Retinal pigment epithelial cell (primary cell): ENCODE data around the gene SOX5.

Source experiments
- DNase-seq: peaks from one replicate; pipeline ENCODE4 v3.0.0-alpha.2; 2010; ENCODE audit warnings: low read depth
- H3K4me3 ChIP-seq: 2 replicates; pipeline ENCODE4 v1.5.1; 2011; ENCODE audit warnings: mild to moderate bottlenecking, low read length, control low read depth, moderate library complexity
- CTCF ChIP-seq: conservative IDR thresholded peaks from 2 replicates; pipeline ENCODE4 v1.5.1; 2011; ENCODE audit warnings: low read depth, low read length, control low read depth, inconsistent platforms

SOX5 gene

DNA sequence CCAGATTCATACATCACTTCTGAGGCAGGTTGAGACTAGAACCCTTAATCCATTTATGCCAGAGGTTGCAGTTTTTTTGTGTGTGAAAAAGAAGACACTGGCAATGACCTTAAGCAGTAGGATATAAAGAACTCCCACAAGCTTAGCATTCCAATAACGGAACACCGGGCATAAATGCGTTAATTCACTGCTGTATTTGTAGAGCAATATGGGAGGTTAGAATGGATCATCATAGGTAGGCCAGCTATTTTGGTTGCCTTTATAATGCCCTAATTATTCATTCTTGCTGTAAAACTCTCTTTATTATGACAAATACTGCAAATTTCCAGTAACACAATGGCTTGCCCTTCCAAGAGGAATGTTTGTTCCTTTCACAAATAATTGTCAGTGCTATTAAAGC, 322.7 kb downstream of the SOX5 start:
- no peak for DNase-seq
- TF ChIP-seq CTCF = no peak
- no peak overlapping the region for H3K4me3 ChIP-seq

DNA sequence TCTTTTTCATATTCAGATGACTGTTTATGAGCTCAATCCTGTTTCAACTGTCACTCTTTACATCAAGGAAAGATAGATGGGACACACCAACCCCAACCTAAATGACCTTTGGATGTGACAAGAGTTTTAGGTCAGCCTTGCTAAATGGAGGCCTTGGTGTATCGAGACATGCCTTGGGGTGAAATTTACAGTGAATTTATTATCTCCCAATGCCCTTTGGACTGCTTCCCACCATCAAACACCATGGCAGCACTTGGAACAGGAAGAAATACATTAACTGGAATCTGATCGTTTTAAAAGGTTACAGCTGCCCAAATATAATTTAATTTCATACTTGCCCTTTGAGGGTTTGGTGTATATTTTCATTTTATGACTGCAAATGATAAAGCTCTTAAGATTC, 327.6 kb downstream of the SOX5 start:
- no peak overlapping the region for H3K4me3 ChIP-seq
- DNase-seq = no peak
- no peak for TF ChIP-seq CTCF

DNA sequence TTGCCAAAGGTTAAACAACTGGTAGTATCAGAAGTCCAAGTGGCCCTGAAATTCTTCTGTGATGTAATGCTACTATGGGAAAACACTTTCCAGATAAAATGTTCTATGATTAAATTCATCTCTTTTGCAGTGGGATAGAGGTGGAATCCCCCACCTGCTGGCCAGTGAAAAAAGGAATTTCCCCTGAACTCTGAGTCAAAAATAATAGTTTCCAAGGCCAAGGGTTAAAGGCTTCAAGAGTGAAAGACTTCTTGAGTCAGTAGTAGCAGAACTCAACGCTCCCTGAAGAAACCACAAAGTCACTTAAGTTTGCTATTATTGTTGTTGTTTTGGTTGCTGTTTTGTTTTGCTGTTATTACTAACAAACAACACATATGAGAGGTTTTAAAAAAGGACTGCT, 330.8 kb downstream of the SOX5 start:
- H3K4me3 ChIP-seq = no peak overlapping the region
- DNase-seq = no peak
- TF ChIP-seq CTCF = no peak

GRCh38 chr12:23617749-23618148, 331.7 kb downstream of the SOX5 start:
- DNase-seq = no peak
- no peak for TF ChIP-seq CTCF
- no peak overlapping the region for H3K4me3 ChIP-seq

GRCh38 chr12:23614280-23614679, 335.2 kb downstream of the SOX5 start:
- no peak overlapping the region for H3K4me3 ChIP-seq
- DNase-seq = no peak
- no peak for TF ChIP-seq CTCF

DNA sequence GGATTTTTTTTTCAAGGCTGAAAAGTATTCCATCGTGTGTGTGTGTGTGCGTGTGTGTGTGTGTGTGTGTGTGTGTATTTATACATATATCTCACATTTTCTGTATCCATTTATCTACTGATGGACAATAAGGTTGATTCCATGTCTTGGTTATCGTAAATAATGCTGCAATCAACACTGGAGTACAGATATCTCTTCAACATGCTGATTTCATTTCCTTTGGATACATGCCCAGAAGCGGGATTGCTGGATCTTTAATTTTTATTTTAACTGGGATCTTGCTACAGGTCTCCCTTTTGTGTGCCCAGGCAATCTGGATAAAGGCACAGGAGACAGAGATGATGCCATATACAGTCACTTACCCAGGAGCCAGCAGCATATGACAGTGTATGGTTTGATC, 338.1 kb downstream of the SOX5 start:
- H3K4me3 ChIP-seq = no peak overlapping the region
- peak; percentile 0 for DNase-seq
- TF ChIP-seq CTCF = no peak

DNA sequence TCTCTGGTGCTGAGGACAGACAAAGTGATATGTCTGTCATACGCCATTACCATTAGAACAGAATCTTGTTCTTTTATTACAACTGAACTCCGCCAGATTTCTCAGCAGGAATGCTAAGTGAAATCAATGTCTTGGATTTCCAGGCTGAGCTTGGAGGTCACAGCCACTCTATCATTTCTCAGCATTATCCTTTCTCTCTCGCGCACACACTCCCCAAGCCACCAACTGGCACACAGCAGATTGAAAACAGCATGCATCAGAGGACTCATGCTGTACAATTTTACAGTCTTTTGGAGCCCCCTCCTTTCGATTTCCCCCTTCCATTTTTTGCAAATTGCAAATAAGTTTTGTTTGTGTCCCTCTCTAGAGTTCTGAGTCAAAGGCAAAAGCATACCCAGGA, 348.6 kb downstream of the SOX5 start:
- no peak for DNase-seq

More for the DNA sequence above, 348.6 kb downstream of the SOX5 start:
- no peak for TF ChIP-seq CTCF
- no peak overlapping the region for H3K4me3 ChIP-seq
